ENCODE data around the gene MSRB1. TPM values are rescaled to one million over a fixed set of nuclear protein-coding genes. Genes with fewer than 3 reads are reported as not detected.

Gene MSRB1
- total and polyA plus RNA-seq, 2 of the 8 experiments (the other 6 are each of a cell fraction or from before 2014, with no cell fraction given): 28.2 to 51.4 TPM

- H3K14ac ChIP-seq (ENCODE audit: insufficient read length): no peak overlapping the region
- H3K4me3 ChIP-seq (ENCODE audit: extremely low read depth in 1 of 4, insufficient read depth in 2 of 4, low read depth in 3 of 4, low read length in 4 of 4): no peak overlapping the region
- H2BK120ac ChIP-seq (replicated peaks; ENCODE audit: low read depth, low read length): no peak overlapping the region
- H3K27me3 ChIP-seq (replicated peaks in 1 of 4; ENCODE audit: control insufficient read depth in 3 of 4, extremely low read depth in 1 of 4, insufficient read depth in 3 of 4, low read length in 3 of 4): peaks cover 0 to 2% (median 0%) of the 10 kb centered on the region in 4 experiments; a peak in 2 of 7 replicates
- CTCF ChIA-PET (ENCODE audit: partially characterized antibody): interaction anchor here (0.9 to 1.7 kb wide), 3 partner anchors 9 to 28 kb away, joined by 3 read pairs; no protein-coding TSS in a partner anchor
- H3K79me2 ChIP-seq (ENCODE audit: control insufficient read depth in 1 of 2, insufficient read depth in 2 of 2, low read length in 2 of 2): no peaks in the 10 kb centered on the region
- no peak overlapping the region for H2BK15ac ChIP-seq (ENCODE audit: low read length)
- peaks cover 0 to 17% (median 3%) of the 10 kb centered on the region in 4 experiments; a peak in 3 of 7 replicates for H3K4me1 ChIP-seq (replicated peaks in 1 of 4; ENCODE audit: control insufficient read depth in 3 of 4, insufficient read depth in 4 of 4, low read length in 3 of 4)
- H3K23ac ChIP-seq (ENCODE audit: insufficient read length): no peak overlapping the region
- H3K56ac ChIP-seq (replicated peaks; ENCODE audit: insufficient read length, low read depth, low read length): no peak overlapping the region
- TF ChIP-seq TAF7 (optimal IDR thresholded peaks at IDR 0.05; ENCODE audit: borderline replicate concordance, low read depth, low read length): no peak
- H3K27ac ChIP-seq (ENCODE audit: low read depth, low read length): no peak overlapping the region
- no peaks in the 10 kb centered on the region for H4K20me1 ChIP-seq (replicated peaks in 1 of 2; ENCODE audit: control insufficient read depth in 1 of 2, insufficient read depth in 2 of 2, low read length in 2 of 2)
- H2AFZ ChIP-seq (ENCODE audit: low read length): no peak overlapping the region
- no peaks in the 10 kb centered on the region for H3K36me3 ChIP-seq (ENCODE audit: control insufficient read depth in 2 of 4, insufficient read depth in 4 of 4, low read length in 3 of 4)
- no peaks in the 10 kb centered on the region for H3K23me2 ChIP-seq (ENCODE audit: low read depth, low read length)
- H4K91ac ChIP-seq (replicated peaks; ENCODE audit: insufficient read length, low read length): no peak overlapping the region
- DNase-seq (ENCODE audit: low read depth in 1 of 2, low spot score in 2 of 2) (no peak), FAIRE-seq (no peak)
- no peaks in the 10 kb centered on the region for H3K9me3 ChIP-seq (ENCODE audit: insufficient read depth in 2 of 2, low read depth in 1 of 2, low read length in 1 of 2)
- no peak overlapping the region for H2AK5ac ChIP-seq (ENCODE audit: low read depth, low read length)
- POLR2A ChIA-PET (ENCODE audit: partially characterized antibody): interaction anchor here (1.0 to 3.6 kb wide), 4 partner anchors 9 to 58 kb away, joined by 3 to 17 read pairs (median 5); partner anchors contain the start of genes HS3ST6 and RPS2
- H3K79me1 ChIP-seq (ENCODE audit: low read depth, low read length): no peaks in the 10 kb centered on the region
- 0 out of 2 replicates have a peak overlapping the region, but pooled peaks have one; percentile 7 for H2BK20ac ChIP-seq (ENCODE audit: low read length)
- H4K8ac ChIP-seq (ENCODE audit: extremely low read depth, insufficient read depth, low read length): no peak overlapping the region
- 0 out of 2 replicates have a peak overlapping the region, but pooled peaks have one; percentile 39 for H2BK12ac ChIP-seq (ENCODE audit: low read depth, low read length)
- H3K18ac ChIP-seq (ENCODE audit: extremely low read depth, low read length): no peak overlapping the region
- H4K5ac ChIP-seq (ENCODE audit: insufficient read length, low read depth, low read length): no peak overlapping the region
- H3K9ac ChIP-seq (replicated peaks in 1 of 4; ENCODE audit: extremely low read depth in 1 of 4, low read depth in 3 of 4, low read length in 3 of 4): no peak overlapping the region
- no peak overlapping the region for H2BK5ac ChIP-seq (ENCODE audit: low read depth, low read length)
- no peak overlapping the region for H3K4me2 ChIP-seq (ENCODE audit: insufficient read depth in 1 of 2, low read depth in 2 of 2, low read length in 2 of 2)
- H3K4ac ChIP-seq (replicated peaks; ENCODE audit: insufficient read length, low read depth, low read length): no peak overlapping the region
- 92% methylated on average over 5 of the region's 5 CpGs; no CpG with 5 or more reads in 1 of the 2 experiments for WGBS, 2 experiments (ENCODE audit: extremely low coverage in 1 of 2, insufficient coverage in 1 of 2, insufficient read length in 1 of 2, insufficient replicate concordance in 2 of 2, low coverage in 1 of 2, low lambda C conversion rate in 2 of 2, missing lambda C conversion rate in 1 of 2)
Measured at GRCh38 chr16:1906846-1907165, 36.2 kb downstream of the MSRB1 start.

Data from H1 (cell line).